ENCODE results near the gene ACP1.

DNA sequence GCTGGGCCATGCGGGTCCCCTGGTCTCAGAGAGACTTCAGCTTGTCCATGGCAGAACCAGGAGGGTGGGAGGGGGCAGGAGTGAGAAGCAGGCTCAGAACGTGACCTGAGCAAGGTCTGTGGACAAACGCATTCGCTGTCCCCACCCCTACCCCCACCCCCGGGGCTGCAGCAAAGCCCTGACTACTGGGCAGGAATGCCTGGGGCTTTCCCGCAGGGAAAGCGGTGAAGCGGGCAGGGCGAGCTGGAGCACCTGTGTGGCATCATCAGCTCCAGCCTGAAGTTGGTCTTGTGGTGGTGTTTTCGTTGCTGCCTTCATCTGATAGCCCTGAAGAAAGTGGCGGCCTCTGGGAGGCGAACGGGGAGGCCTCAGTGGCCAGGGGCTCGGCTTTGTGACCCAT is 49.2 kb downstream of the ACP1 start:
- TF ChIP-seq EP300 (IDR thresholded peaks at IDR 0.05): no peak
- TF ChIP-seq, protein P1, sequence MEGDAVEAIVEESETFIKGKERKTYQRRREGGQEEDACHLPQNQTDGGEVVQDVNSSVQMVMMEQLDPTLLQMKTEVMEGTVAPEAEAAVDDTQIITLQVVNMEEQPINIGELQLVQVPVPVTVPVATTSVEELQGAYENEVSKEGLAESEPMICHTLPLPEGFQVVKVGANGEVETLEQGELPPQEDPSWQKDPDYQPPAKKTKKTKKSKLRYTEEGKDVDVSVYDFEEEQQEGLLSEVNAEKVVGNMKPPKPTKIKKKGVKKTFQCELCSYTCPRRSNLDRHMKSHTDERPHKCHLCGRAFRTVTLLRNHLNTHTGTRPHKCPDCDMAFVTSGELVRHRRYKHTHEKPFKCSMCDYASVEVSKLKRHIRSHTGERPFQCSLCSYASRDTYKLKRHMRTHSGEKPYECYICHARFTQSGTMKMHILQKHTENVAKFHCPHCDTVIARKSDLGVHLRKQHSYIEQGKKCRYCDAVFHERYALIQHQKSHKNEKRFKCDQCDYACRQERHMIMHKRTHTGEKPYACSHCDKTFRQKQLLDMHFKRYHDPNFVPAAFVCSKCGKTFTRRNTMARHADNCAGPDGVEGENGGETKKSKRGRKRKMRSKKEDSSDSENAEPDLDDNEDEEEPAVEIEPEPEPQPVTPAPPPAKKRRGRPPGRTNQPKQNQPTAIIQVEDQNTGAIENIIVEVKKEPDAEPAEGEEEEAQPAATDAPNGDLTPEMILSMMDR (IDR thresholded peaks at IDR 0.05): no peak
- TF ChIP-seq, protein P2, sequence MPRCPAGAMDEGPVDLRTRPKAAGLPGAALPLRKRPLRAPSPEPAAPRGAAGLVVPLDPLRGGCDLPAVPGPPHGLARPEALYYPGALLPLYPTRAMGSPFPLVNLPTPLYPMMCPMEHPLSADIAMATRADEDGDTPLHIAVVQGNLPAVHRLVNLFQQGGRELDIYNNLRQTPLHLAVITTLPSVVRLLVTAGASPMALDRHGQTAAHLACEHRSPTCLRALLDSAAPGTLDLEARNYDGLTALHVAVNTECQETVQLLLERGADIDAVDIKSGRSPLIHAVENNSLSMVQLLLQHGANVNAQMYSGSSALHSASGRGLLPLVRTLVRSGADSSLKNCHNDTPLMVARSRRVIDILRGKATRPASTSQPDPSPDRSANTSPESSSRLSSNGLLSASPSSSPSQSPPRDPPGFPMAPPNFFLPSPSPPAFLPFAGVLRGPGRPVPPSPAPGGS (IDR thresholded peaks at IDR 0.05): no peak
- TF ChIP-seq POLR2A (IDR thresholded peaks at IDR 0.05; ENCODE audit: low read length): no peak
